Right lobe of liver (tissue), 6 donors: ENCODE results near the gene KAT5. TPM values are rescaled to one million over a fixed set of nuclear protein-coding genes. Genes with fewer than 3 reads are reported as not detected.

Source experiments
- ATAC-seq, 4 donors: fragments of 200-7000 bp; cut with Tn5 transposase; one replicate each; pipeline ENCODE4 v1.9.1; 2020; ENCODE audit warnings: mild to moderate bottlenecking in 4 of 4, moderate library complexity in 4 of 4
- DNase-seq, 3 donors: peaks; one replicate each; pipeline ENCODE4 v3.0.0-alpha.2; 2020
- H3K27ac ChIP-seq, 3 donors: fragments of 200-600 bp; one replicate each; pipeline ENCODE4 v1.8.0; 2022
- H3K27me3 ChIP-seq, 2 donors: fragments of 200-600 bp; one replicate each; pipeline ENCODE4 v1.8.0; 2022
- H3K36me3 ChIP-seq, 4 donors: fragments of 200-600 bp; sonication (generic) in 1 of 4; one replicate each; pipeline versions ENCODE4 v1.5.1 to v1.8.0; 2017 to 2022; ENCODE audit warnings: control low read depth in 1 of 4
- H3K4me1 ChIP-seq, 4 donors: fragments of 200-600 bp; sonication (generic) in 1 of 4; one replicate each; pipeline versions ENCODE4 v1.5.1 to v1.8.0; 2017 to 2022; ENCODE audit warnings: control low read depth in 1 of 4
- H3K4me3 ChIP-seq, 3 donors: fragments of 200-600 bp; one replicate each; pipeline ENCODE4 v1.8.0; 2022
- H3K9me3 ChIP-seq, 4 donors: fragments of 200-600 bp; sonication (generic) in 1 of 4; one replicate each; pipeline versions ENCODE4 v1.5.1 to v1.8.0; 2017 to 2022; ENCODE audit warnings: control low read depth in 1 of 4
- CTCF ChIP-seq, 4 donors: fragments of 200-600 bp in 3 of 4; fragments of 450-650 bp in 1 of 4; IDR thresholded peaks; one replicate each; pipeline versions ENCODE4 v1.5.1 to v1.8.0; 2016 to 2022; ENCODE audit warnings: antibody characterized with exemption in 4 of 4, mild to moderate bottlenecking in 2 of 4
- POLR2A ChIP-seq: fragments of 450-650 bp; IDR thresholded peaks from one replicate; pipeline ENCODE4 v1.6.1; 2017; ENCODE audit warnings: antibody characterized with exemption, mild to moderate bottlenecking
- WGBS: methylation state at CpG from one replicate; pipeline ENCODE4 v1.1.6; 2018; ENCODE audit warnings: low coverage, low lambda C conversion rate; ENCODE audit not compliant: insufficient coverage; ENCODE audit errors: missing lambda C conversion rate; 5-methylcytosine and 5-hydroxymethylcytosine counted together
- intact Hi-C, 2 donors: fragments of 100-400 bp; cut with DNase I; formaldehyde crosslinking; loops; one replicate each; pipeline versions ENCODE4 v1.11.2 to v1.14.1; 2022
- total RNA-seq, 6 experiments: library from RNA; depleted of rRNA in 2 of 6; stranded (reverse); fragments of >200 nt in 2 of 6; fragmentation: NEBNext Ultra II Directional in 3 of 6; extraction: Animal tissue kit (Norgen Biotek cat#: 25700) in 3 of 6; gene quantifications; one replicate each; pipeline versions ENCODE4 v1.1.0 to v1.2.4, GENCODE V29; 2016 to 2023
- donor health status: DM: no; HTN: yes; CAD: no.
- donor health status: DM: no; HTN: no; CAD: no.
- donor health status: DM: no; HTN: no; CAD: no.
- donor health status: DM: no; HTN: yes; CAD: no.
- donor health status: DM: no; HTN: yes; CAD: no.

Gene KAT5
- total RNA-seq, 6 experiments from 2014 or later = 17.8 to 30.4 (median 24.0) TPM

DNA sequence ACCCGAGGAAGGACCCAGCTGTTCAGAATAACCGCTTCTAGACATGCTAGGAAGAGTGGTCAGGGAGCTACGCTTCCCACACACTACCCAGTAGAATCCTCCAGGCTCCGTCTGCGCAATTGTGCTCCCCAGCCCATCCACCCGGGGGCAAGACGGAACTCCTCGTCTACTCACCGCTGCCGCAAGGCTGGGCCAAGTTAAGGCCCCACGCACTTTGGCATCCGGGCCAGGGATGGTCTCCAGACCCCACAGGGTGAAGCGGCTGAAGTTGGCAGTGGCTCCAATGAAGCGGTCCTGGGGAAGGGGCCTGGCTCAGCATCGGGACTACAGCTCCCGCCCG, 7.8 kb downstream of the KAT5 start:
- TF ChIP-seq POLR2A = no peak
- TF ChIP-seq CTCF (IDR thresholded peaks at IDR 0.05) = no peak
- Histone ChIP-seq H3K36me3 (peaks cover 3 to 44% (median 16%) of the 10 kb centered on the region in 4 donors), H3K4me1 (peaks cover 0 to 13% (median 6%) of the 10 kb centered on the region in 4 donors), H3K9me3 (no peaks in the 10 kb centered on the region), H3K27me3 (no peaks in the 10 kb centered on the region), H3K27ac (peak overlapping the region; percentile 64 to 71 (median 68)), H3K4me3 (peak overlapping the region; percentile 80 to 90 (median 89))
- WGBS = 11% methylated on average over 11 of the region's 17 CpGs
- DNase-seq (no peak), ATAC-seq (peak in 1 of 4 donors; percentile 2)
- intact Hi-C loops = loop anchor here in 1 of 2 donors (10.0 kb wide), 1 partner anchor 95 kb away; no protein-coding TSS in a partner anchor

GRCh38 chr11:65720211-65720934, 8.3 kb downstream of the KAT5 start, which contains the start of gene RNASEH2C:
TSS of gene RNASEH2C (minus strand) at chr11:65720798. CDS start at chr11:65720758, 40 bp downstream.
- 0% methylated on average over 26 of the region's 76 CpGs for whole genome bisulfite sequencing

DNA sequence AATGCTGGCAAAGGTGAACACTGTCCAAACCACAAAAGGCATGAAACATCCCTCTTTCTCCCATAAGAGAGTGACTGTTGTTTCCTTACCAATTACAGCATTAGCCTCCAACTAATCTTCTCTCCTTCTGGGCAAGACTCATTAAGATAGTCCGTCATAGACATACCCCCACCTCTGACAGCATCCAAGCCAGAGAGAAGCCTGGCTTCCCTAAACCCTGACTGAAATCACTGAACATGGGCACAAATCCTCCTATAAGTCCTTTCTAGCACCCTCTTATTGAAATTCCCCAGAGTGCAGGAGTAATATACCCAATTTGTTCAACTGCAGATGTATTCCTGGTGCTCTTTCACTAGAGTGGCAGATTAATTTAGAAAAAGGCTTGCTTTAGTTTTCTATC, 10.2 kb downstream of the KAT5 start:
- ATAC-seq = no peak
- no peak overlapping the region for H3K27ac ChIP-seq
- no peak for DNase-seq
- H3K4me3 ChIP-seq = no peak overlapping the region
- TF ChIP-seq CTCF (IDR thresholded peaks at IDR 0.05) (no peak), POLR2A (no peak)
- no peaks in the 10 kb centered on the region for H3K9me3 ChIP-seq
- intact Hi-C loops = no loop called here
- peaks cover 0 to 13% (median 6%) of the 10 kb centered on the region in 4 donors for H3K4me1 ChIP-seq
- 88% methylated on average over 1 of the region's 1 CpG for WGBS
- peaks cover 0 to 20% (median 4%) of the 10 kb centered on the region in 4 donors for H3K36me3 ChIP-seq
- no peaks in the 10 kb centered on the region for H3K27me3 ChIP-seq

More at GRCh38 chr11:65720211-65720934, 8.3 kb downstream of the KAT5 start, which contains the start of gene RNASEH2C:
- TF ChIP-seq CTCF (IDR thresholded peaks at IDR 0.05) (peak in 1 of 4 donors; percentile 15), POLR2A (peak; percentile 83)
- Histone ChIP-seq H3K9me3 (no peaks in the 10 kb centered on the region), H3K27ac (peak within 1 kb of the TSS; percentile 64 to 71 (median 68)), H3K27me3 (no peaks in the 10 kb centered on the region), H3K36me3 (peaks cover 0 to 39% (median 13%) of the 10 kb centered on the region in 4 donors), H3K4me3 (peak within 1 kb of the TSS; percentile 80 to 90 (median 89)), H3K4me1 (peaks cover 0 to 13% (median 6%) of the 10 kb centered on the region in 4 donors)
- ATAC-seq = peak; percentile 94 to 97 (median 96)
- intact Hi-C loops = no loop called here
- peak; percentile 88 to 90 (median 89) for DNase-seq

GRCh38 chr11:65726660-65727059, 14.6 kb downstream of the KAT5 start:
- TF ChIP-seq POLR2A (no peak), CTCF (IDR thresholded peaks at IDR 0.05) (no peak)
- Histone ChIP-seq H3K4me3 (no peak overlapping the region), H3K27me3 (no peaks in the 10 kb centered on the region), H3K27ac (no peak overlapping the region), H3K9me3 (no peaks in the 10 kb centered on the region), H3K36me3 (no peaks in the 10 kb centered on the region), H3K4me1 (no peaks in the 10 kb centered on the region)
- WGBS = 50% methylated on average over 2 of the region's 6 CpGs
- intact Hi-C loops = no loop called here
- no peak for DNase-seq
- ATAC-seq = no peak
